Measurements from ENCODE around the gene RNF208.

RNF208 gene

DNA sequence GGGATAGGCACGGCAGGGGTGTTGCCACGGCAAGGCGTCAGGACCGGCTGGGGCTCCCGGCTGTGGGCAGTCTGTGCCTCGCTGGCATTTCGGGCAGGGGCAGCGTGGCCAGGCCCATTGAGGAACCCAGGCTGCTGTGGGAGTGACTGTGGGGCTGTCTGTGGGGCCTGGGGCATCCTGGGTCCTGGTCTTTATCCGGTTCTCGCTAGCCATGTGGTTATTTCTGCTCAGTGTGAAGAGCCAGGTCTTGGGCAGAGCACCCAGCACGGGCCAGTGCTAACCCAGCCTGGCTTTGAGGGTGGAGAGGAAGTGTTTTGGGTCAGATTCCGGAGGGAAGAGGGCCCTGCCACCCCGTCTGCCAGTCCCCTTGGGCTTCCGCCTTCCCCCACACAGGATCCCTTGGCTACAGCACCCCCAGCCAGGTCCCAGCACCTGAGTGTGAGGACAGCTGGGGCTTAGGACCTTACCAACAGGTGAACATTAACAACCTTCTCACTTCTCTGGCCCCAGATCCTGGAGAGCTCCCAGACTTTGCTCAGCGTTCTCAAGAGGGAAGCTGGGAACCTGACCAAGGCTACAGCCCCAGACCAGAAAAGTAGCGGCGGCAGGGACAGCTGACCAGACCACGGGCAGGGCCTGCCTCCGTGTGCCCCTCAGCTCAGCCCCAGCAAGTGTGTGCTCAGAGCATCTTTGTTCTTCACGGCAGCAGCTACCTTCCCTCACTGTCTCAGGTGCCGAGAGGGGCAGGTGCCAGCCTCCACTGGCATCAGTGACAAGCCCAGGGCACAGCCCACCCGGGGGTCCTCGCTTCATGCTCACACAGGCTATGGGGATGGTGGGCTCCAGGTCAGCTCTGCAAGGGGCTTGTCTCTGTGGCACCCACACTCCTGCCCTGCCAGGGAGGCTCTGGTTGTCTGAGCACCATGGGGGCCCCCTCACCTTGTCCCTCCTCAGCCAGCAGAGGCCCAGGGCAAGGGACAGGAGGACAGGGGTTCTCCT is 32.4 kb downstream of the RNF208 start:
- no peak for DNase-seq

GRCh38 chr9:137188490-137189296 is 33.3 kb downstream of the RNF208 start, which contains the start of the genes ANAPC2 and SSNA1:
TSS of gene ANAPC2 (minus strand) at chr9:137188560. CDS start at chr9:137188532, 28 bp downstream.
TSS of gene SSNA1 (plus strand) at chr9:137188676. CDS start at chr9:137188727, 51 bp downstream.
- DNase-seq: peak; percentile 92

DNA sequence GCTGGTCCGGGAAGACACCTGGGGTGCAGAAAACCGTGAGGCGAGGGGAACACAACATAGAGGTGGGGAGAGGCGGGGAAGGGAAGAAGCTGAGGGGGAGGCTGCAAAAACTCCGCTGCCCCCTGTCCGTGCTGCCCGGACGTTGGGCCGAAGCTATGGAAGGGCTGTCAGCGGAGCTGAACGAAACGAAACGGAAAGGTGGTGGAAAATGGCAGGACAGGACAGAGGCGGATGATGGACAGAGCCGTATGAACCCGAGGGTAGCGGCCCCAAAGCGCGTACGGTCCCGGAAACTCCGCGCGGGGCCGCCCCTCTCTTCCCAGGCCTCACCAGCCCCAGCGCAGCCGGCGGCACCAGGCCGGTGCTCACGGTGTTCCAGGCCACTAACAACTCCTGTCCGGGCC is 34.0 kb downstream of the RNF208 start:
- no peak for DNase-seq

GRCh38 chr9:137187386-137187785 is 34.7 kb downstream of the RNF208 start:
- no peak for DNase-seq

GRCh38 chr9:137186385-137186784 is 35.7 kb downstream of the RNF208 start:
- no peak for DNase-seq

- DNase-seq: no peak
Measured at GRCh38 chr9:137185921-137186320, 36.1 kb downstream of the RNF208 start.

DNA sequence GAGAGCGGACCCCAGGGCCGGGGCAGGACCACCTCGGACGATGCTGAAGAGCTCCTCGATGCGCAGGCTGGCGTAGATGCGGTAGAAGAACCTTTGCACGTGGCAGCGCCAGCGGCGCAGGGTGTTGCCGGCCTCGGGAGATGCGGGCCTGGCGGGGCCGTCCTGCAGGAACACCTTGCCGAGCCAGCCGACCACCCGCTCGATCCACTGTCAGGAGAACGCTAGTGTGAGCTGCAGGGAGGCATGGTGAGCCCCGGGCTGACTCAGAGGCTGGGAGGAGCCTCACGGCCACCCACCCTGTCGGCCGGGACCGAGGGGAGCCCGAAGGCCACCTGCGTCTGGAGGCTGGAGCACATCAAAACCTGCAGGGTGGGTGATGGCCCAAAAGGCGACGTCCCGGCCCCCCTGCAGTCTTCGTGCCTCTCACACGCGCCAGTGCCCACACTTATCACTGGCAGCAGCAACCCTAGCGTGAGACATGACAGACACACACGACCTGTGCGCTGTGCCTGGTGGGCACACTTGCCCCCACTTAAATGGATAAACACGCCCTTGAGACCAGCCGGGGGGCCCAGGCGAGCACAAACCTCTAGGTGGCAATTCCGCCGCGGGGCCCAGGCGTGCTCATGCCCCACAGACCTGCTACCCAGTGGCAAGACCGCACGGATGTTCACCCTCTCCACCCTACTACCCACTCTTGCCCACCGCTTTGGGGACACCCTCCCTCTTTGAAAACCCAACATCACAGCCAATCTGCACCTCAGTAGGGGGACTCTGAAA is 37.0 kb downstream of the RNF208 start:
- no peak for DNase-seq

GRCh38 chr9:137183980-137184595 is 38.0 kb downstream of the RNF208 start:
- DNase-seq: no peak

GRCh38 chr9:137182836-137183235 is 39.2 kb downstream of the RNF208 start:
- no peak for DNase-seq

DNA sequence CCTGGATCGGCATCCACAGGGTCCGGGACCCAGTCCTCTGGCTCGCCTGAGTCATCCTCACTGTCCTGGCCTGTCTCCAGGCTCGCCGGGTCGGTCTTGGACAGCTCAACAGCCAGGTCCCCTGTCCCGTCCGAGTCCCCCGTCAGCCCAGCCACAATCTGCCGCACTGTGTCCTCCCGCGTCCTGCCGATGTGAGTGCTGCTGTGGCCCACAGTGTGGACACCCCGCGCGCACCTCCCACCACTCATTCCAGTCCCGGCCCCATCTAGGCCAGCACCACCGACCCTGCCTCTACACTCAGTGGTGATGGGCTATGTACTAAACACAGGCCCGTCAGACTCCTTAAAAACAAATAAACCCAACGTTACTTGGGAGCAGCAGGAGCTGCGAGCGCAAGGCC is 40.4 kb downstream of the RNF208 start:
- DNase-seq: no peak

DNA sequence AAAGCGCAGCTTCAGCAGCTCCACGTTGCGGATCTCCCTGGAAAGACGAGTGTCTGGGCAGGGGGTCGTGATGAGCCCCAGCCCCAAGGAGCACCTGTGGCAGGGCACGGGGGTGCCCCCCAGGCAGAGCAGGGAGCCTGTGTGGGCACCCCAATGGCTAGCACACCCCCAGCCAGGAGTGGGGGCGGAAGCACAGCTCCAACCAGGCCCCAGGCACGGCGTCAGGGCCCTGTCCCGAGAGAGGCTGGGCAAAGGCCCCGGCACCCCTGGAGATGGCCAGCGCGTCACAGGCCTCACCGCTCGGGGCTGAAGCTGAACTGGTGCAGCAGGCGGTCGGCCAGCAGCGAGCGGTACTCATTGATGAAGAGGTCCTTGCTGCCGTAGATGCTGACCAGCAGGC is 41.5 kb downstream of the RNF208 start:
- DNase-seq: no peak

GRCh38 chr9:137179761-137180160 is 42.3 kb downstream of the RNF208 start:
- DNase-seq: no peak

GRCh38 chr9:137178939-137179630 is 43.0 kb downstream of the RNF208 start:
- DNase-seq: no peak

DNA sequence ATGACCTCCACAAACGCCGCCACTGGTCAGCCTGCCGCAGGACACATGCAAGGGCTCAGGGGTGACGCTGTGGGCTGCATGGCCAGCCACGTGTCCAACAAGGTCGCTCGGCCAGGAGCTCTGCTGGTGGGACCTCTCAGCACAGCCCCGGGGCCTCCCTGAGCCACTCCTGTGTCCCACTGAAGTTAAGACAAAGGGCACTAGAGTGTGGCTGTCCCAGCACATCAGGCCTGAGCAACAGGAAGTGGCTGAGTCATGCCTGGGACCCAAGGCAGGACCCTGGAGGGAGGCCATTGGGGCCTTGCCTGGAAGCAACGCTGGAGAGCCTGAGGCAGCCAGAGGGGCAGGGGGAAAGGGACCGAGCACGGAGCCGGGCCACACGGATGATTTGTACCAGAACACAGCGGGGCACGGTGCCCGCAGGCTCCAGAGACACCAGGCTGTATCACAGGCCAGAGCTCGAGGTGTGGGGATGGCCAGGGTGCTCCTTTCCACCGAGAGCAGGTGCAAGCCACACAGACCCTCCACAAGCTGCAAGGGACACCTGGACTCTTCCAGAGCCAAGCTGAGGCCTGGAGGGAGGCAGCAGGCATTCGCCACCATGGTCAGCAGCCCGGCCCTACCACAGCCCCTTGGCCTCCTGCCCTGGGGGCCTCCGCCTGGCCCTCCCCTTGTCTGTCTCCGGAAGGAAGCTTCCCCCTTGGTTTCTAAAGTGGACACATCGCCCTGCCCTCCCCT is 43.7 kb downstream of the RNF208 start:
- no peak for DNase-seq

DNA sequence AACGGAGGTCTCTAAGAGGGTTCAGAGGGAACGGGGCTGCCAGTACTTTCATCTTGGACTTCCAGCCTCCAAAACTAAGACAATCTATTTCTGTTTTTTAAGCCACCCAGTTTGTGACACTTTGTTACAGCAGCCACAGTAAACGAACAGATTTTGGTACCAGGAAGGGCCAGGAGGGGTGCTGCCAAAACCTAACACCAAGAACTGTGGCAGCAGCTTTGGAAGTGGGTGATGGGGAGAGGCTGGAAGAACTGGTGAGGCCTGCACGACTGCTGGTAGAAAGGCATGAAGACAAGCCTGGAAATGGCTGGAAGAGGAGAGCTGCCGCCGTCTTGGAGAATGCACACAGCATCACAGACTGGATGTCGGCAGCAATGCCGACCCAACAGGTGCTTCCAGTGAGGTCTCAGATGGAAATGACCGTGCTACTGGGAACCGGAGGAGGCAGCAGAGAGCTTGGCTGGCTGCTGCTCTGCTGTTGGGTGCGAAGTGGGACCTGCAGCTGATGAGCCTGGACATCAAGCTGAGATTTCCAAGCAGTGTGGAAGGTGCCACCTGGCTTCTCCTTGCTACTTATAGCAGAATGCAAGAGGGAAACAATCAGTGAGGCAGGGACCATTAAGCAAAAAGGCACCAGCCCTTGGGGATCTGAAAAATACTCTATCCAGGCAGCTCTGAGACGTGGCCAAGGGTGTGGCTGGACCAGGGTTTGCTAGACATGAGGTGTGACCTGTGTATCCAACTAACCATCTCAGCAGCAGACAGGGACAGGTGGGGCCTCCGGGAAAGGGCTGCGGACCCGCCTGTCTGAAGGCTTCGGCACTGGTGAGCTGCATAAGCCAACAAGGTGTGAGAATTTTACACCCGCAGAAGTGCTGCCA is 45.5 kb downstream of the RNF208 start:
- no peak for DNase-seq

DNA sequence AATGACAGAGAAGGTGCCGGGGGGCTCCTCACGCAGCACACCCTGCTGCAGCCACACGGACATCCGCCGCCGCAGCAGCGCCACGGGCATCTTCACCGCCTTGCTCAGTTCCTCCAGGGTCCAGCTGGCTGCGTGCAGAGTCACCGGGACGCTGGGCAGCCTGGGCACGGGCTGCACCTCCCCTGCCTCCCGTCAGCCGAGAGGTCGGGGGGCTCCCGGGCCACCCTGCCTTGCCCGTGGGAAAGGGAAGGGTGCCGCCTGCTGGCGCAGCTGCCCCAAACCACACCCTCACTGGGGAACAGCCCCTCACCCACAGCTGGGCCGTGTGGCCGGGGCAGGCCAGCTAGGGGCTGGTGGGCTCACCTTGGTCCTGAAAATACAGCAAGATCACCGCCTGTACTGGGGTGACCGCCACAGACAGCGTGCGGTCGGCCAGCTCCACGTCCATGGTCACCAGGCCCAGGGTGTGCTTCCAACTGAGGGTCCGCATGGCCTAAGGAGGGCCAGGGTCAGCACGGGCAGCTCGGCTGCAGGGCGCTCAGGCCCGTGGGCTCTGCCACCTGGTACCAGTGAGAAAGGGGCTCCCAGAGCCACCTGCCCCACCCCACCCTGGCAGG is 46.6 kb downstream of the RNF208 start:
- no peak for DNase-seq

DNA sequence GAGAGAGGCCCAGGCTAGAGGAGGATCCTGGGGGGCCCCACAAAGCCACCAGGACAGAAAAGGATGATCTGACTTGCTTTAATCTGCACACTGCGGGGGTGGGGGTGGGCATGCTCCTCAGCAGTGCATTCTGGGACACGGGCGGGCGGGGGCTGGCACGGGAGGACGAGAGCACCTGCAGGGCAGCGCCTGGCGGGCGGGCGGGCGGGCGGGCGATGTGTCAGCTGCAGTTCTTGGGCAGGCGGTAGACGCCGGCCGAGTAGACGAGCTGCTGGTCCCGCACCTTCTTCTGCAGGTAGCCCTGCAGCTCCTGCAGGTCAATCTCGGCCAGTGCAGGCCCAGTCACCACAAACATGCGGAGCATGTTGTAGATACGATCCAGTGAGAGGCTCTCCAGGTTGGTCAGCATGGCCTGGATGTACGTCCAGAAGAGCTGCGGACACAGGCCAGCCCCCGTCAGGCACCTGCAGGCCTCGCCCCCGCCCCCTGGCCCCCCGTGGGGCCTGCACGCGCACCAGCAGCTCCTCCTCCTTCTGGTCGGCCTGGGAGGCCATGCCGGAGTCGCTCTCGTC is 47.2 kb downstream of the RNF208 start:
- no peak for DNase-seq

GRCh38 chr9:137173796-137174664 is 48.0 kb downstream of the RNF208 start:
- no peak for DNase-seq

Data from activated CD4-positive, alpha-beta T cell treated with anti-CD3 and anti-CD28 coated beads for 1 hour (primary cell).